Measurements from ENCODE around the gene SPATA2.

SPATA2 gene

DNA sequence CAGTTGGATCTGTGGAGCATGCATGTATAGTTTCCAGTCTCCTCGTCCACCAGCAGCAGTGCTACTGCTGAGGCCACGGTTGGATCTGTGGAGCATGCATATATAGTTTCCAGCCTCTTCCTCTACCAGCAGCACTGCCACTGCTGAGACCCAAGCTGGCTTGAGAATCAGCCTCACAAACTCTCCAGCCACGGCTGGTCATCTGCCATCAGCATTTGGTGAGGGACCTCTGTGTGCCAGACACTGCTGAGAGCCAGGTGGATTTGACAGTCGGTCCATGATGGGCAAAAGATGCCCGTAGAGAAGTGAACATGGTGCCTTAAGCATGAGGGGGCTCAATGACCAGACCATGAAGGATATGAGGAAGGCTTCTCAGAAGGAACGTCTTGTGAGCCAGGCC lies 56.3 kb downstream of the SPATA2 start:
- TF ChIP-seq ZNF565 (CRISPR knock-in tag; conservative IDR thresholded peaks at IDR 0.05; ENCODE audit: low read depth), result no peak
- no peak for TF ChIP-seq ZFP3 (CRISPR knock-in tag; IDR thresholded peaks at IDR 0.05)
- TF ChIP-seq, protein P1, sequence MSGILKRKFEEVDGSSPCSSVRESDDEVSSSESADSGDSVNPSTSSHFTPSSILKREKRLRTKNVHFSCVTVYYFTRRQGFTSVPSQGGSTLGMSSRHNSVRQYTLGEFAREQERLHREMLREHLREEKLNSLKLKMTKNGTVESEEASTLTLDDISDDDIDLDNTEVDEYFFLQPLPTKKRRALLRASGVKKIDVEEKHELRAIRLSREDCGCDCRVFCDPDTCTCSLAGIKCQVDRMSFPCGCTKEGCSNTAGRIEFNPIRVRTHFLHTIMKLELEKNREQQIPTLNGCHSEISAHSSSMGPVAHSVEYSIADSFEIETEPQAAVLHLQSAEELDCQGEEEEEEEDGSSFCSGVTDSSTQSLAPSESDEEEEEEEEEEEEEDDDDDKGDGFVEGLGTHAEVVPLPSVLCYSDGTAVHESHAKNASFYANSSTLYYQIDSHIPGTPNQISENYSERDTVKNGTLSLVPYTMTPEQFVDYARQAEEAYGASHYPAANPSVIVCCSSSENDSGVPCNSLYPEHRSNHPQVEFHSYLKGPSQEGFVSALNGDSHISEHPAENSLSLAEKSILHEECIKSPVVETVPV (CRISPR knock-in tag; IDR thresholded peaks at IDR 0.05), result no peak
- TF ChIP-seq BACH2 (CRISPR knock-in tag; IDR thresholded peaks at IDR 0.05; ENCODE audit: borderline replicate concordance), result no peak
- no peak for TF ChIP-seq TCF4 (CRISPR knock-in tag; IDR thresholded peaks at IDR 0.05; ENCODE audit: borderline replicate concordance)
- TF ChIP-seq ARNTL (CRISPR knock-in tag; IDR thresholded peaks at IDR 0.05; ENCODE audit: borderline replicate concordance, low read depth), result no peak
- no peak for TF ChIP-seq ZNF70 (CRISPR knock-in tag; IDR thresholded peaks at IDR 0.05)
- no peak for TF ChIP-seq ESRRG (CRISPR knock-in tag; IDR thresholded peaks at IDR 0.05)
- TF ChIP-seq CSDC2 (CRISPR knock-in tag; IDR thresholded peaks at IDR 0.05), result no peak
- TF ChIP-seq, protein P2, sequence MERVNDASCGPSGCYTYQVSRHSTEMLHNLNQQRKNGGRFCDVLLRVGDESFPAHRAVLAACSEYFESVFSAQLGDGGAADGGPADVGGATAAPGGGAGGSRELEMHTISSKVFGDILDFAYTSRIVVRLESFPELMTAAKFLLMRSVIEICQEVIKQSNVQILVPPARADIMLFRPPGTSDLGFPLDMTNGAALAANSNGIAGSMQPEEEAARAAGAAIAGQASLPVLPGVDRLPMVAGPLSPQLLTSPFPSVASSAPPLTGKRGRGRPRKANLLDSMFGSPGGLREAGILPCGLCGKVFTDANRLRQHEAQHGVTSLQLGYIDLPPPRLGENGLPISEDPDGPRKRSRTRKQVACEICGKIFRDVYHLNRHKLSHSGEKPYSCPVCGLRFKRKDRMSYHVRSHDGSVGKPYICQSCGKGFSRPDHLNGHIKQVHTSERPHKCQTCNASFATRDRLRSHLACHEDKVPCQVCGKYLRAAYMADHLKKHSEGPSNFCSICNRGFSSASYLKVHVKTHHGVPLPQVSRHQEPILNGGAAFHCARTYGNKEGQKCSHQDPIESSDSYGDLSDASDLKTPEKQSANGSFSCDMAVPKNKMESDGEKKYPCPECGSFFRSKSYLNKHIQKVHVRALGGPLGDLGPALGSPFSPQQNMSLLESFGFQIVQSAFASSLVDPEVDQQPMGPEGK (CRISPR knock-in tag; IDR thresholded peaks at IDR 0.05; ENCODE audit: borderline replicate concordance), result no peak
- TF ChIP-seq ZFP30 (CRISPR knock-in tag; IDR thresholded peaks at IDR 0.05), result no peak
- TF ChIP-seq GLIS3 (CRISPR knock-in tag; IDR thresholded peaks at IDR 0.05), result no peak
- no peak for TF ChIP-seq TOX (CRISPR knock-in tag; IDR thresholded peaks at IDR 0.05; ENCODE audit: borderline replicate concordance)
- TF ChIP-seq ZC3H10 (CRISPR knock-in tag; IDR thresholded peaks at IDR 0.05), result no peak
- no peak for TF ChIP-seq PPARA (CRISPR knock-in tag; IDR thresholded peaks at IDR 0.05; ENCODE audit: borderline replicate concordance)
- no peak for TF ChIP-seq ZNF8 (CRISPR knock-in tag; IDR thresholded peaks at IDR 0.05)
- TF ChIP-seq, protein P3, sequence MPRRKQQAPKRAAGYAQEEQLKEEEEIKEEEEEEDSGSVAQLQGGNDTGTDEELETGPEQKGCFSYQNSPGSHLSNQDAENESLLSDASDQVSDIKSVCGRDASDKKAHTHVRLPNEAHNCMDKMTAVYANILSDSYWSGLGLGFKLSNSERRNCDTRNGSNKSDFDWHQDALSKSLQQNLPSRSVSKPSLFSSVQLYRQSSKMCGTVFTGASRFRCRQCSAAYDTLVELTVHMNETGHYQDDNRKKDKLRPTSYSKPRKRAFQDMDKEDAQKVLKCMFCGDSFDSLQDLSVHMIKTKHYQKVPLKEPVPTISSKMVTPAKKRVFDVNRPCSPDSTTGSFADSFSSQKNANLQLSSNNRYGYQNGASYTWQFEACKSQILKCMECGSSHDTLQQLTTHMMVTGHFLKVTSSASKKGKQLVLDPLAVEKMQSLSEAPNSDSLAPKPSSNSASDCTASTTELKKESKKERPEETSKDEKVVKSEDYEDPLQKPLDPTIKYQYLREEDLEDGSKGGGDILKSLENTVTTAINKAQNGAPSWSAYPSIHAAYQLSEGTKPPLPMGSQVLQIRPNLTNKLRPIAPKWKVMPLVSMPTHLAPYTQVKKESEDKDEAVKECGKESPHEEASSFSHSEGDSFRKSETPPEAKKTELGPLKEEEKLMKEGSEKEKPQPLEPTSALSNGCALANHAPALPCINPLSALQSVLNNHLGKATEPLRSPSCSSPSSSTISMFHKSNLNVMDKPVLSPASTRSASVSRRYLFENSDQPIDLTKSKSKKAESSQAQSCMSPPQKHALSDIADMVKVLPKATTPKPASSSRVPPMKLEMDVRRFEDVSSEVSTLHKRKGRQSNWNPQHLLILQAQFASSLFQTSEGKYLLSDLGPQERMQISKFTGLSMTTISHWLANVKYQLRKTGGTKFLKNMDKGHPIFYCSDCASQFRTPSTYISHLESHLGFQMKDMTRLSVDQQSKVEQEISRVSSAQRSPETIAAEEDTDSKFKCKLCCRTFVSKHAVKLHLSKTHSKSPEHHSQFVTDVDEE (CRISPR knock-in tag; IDR thresholded peaks at IDR 0.05), result no peak

DNA sequence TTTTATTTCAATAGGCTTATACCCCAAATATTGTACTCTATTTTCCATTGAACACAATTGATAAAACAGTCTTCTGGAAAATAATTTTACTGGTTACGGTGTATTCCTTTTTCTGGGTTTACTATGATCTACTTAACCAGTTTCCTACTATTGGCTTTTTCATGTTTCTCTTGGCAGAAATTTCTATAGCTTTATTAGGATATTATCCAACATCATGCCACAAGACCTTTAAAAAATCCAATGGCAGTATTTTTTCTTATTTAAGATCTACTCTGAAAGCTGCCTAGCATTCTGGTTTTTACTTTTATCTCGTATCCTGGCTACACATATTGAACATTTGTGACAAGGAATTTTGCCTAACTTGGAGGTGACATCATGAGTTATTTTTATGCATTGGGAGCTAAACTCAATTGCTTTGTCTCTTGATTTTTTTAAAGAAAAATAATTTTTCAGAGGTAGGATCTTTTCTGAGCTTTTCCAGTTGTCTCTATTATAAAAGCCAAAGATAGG lies 57.2 kb downstream of the SPATA2 start:
- ATAC-seq, result no peak
- TF ChIP-seq TCF4 (CRISPR knock-in tag; IDR thresholded peaks at IDR 0.05; ENCODE audit: borderline replicate concordance) (no peak), OSR1 (CRISPR knock-in tag; IDR thresholded peaks at IDR 0.05) (no peak), PPARA (CRISPR knock-in tag; IDR thresholded peaks at IDR 0.05; ENCODE audit: borderline replicate concordance) (no peak), ZNF8 (CRISPR knock-in tag; IDR thresholded peaks at IDR 0.05) (no peak), TOX (CRISPR knock-in tag; IDR thresholded peaks at IDR 0.05; ENCODE audit: borderline replicate concordance) (no peak), ZFP30 (CRISPR knock-in tag; IDR thresholded peaks at IDR 0.05) (no peak)
- TF ChIP-seq, protein P2 (CRISPR knock-in tag; IDR thresholded peaks at IDR 0.05; ENCODE audit: borderline replicate concordance), result no peak

More for the DNA sequence above, 56.3 kb downstream of the SPATA2 start:
- no peak for ATAC-seq

DNA sequence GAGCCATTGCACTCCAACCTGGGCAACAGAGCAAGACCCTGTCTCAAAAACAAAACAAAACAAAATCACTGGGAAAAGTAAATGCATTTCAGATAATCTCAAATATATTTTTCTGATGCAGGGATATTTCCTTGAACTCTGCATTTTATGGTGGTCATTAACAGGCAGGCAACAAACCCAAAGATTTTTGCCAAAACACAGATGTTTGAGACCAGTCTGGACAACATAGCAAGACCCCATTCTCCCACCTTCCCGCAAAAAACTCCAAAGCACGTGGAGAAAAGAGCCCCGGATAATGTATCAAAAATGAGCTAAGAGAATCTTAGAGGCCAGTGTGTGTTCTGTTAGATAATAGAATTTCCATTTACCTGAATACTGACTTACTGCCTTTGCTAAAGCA lies 58.4 kb downstream of the SPATA2 start:
- no peak for ATAC-seq
- TF ChIP-seq ZNF565 (CRISPR knock-in tag; conservative IDR thresholded peaks at IDR 0.05; ENCODE audit: low read depth), result no peak
- TF ChIP-seq ZNF8 (CRISPR knock-in tag; IDR thresholded peaks at IDR 0.05), result no peak
- TF ChIP-seq PPARA (CRISPR knock-in tag; IDR thresholded peaks at IDR 0.05; ENCODE audit: borderline replicate concordance), result no peak
- no peak for TF ChIP-seq CSDC2 (CRISPR knock-in tag; IDR thresholded peaks at IDR 0.05)
- TF ChIP-seq, protein P4, sequence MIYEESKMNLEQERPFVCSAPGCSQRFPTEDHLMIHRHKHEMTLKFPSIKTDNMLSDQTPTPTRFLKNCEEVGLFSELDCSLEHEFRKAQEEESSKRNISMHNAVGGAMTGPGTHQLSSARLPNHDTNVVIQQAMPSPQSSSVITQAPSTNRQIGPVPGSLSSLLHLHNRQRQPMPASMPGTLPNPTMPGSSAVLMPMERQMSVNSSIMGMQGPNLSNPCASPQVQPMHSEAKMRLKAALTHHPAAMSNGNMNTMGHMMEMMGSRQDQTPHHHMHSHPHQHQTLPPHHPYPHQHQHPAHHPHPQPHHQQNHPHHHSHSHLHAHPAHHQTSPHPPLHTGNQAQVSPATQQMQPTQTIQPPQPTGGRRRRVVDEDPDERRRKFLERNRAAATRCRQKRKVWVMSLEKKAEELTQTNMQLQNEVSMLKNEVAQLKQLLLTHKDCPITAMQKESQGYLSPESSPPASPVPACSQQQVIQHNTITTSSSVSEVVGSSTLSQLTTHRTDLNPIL (CRISPR knock-in tag; IDR thresholded peaks at IDR 0.05; ENCODE audit: low read depth), result no peak
- TF ChIP-seq, protein P3 (CRISPR knock-in tag; IDR thresholded peaks at IDR 0.05), result no peak
- TF ChIP-seq, protein P2 (CRISPR knock-in tag; IDR thresholded peaks at IDR 0.05; ENCODE audit: borderline replicate concordance), result no peak
- TF ChIP-seq, protein P1 (CRISPR knock-in tag; IDR thresholded peaks at IDR 0.05), result no peak
- no peak for TF ChIP-seq BACH2 (CRISPR knock-in tag; IDR thresholded peaks at IDR 0.05; ENCODE audit: borderline replicate concordance)
- TF ChIP-seq GLIS3 (CRISPR knock-in tag; IDR thresholded peaks at IDR 0.05), result no peak
- no peak for TF ChIP-seq TCF4 (CRISPR knock-in tag; IDR thresholded peaks at IDR 0.05; ENCODE audit: borderline replicate concordance)
- TF ChIP-seq ARNTL (CRISPR knock-in tag; IDR thresholded peaks at IDR 0.05; ENCODE audit: borderline replicate concordance, low read depth), result no peak
